ENCODE data around the gene PRDM16. TPM values are rescaled to one million over a fixed set of nuclear protein-coding genes. Genes with fewer than 3 reads are reported as not detected.

The PRDM16 gene
- total and polyA plus RNA-seq, 2 of the 8 experiments (the other 6 are each of a cell fraction or from before 2014, with no cell fraction given): 0.39 to 0.43 TPM

GRCh38 chr1:3470650-3471355 is 401.8 kb downstream of the PRDM16 start (continued):
- TF ChIP-seq CBX8 (IDR thresholded peaks at IDR 0.05; ENCODE audit: borderline replicate concordance, low read depth, low read length): no peak
- no peak for TF ChIP-seq PHF8 (conservative IDR thresholded peaks at IDR 0.05; ENCODE audit: low read depth, low read length)
- no peak for TF ChIP-seq SIRT6 (IDR thresholded peaks at IDR 0.05; ENCODE audit: low read length)

Measured in H1 (cell line).